K562 (cell line): ENCODE measurements around the gene TTC19. TPM values are rescaled to one million over a fixed set of nuclear protein-coding genes. Genes with fewer than 3 reads are reported as not detected.
A peak's percentile ranks its signal among the peaks of the same experiment; 100 is the strongest.

ENCODE experiments used
- ATAC-seq: fragments of 200-7000 bp; cut with Tn5 transposase; 3 replicates; pipeline ENCODE4 v1.9.1; 2020; ENCODE audit warnings: moderate library complexity
- BruUV-seq: library from RNA; stranded (reverse); fragments of 400-500 nt; replicated peaks from 2 replicates; lab custom pipeline; 2021; lab: Mats Ljungman, UMichigan
- CTCF ChIA-PET: fragments of 300-600 bp; formaldehyde crosslinking; extraction: SDS; loops from one replicate; lab custom pipeline; 2021; ENCODE audit warnings: low intra/inter-chr PET ratio; lab: Yijun Ruan, JAX
- POLR2A ChIA-PET: fragments of 300-600, 350-650 bp; sonication (Branson Sonifier 250); formaldehyde crosslinking; extraction: SDS; loops from one replicate; lab custom pipeline; 2021; ENCODE audit warnings: antibody characterized with exemption, inconsistent platforms; lab: Yijun Ruan, JAX
- DNase-seq, 4 experiments: peaks; one replicate each; pipeline versions ENCODE4 v3.0.0 to v3.0.0-alpha.2; 2011 to 2018; ENCODE audit warnings: low spot score in 3 of 4, mixed read lengths in 3 of 4; ENCODE audit errors: extremely low read depth in 1 of 4
- FAIRE-seq: peaks from 2 replicates; lab custom pipeline; 2011; peaks lifted over from hg19 to GRCh38; lab: Jason Lieb, UNC
- H2AFZ ChIP-seq: 2 replicates; pipeline ENCODE4 v1.6.0; 2011; ENCODE audit warnings: low read depth, low read length, control low read depth, inconsistent platforms
- H3K27ac ChIP-seq: fragments of 200-600 bp; 3 replicates; pipeline ENCODE4 v1.8.0; 2011; ENCODE audit warnings: low read depth, mild to moderate bottlenecking, control low read depth, inconsistent platforms, low read length, moderate library complexity, mixed read lengths; ENCODE audit errors: extremely low read depth
- H3K27me3 ChIP-seq, 2 experiments: fragments of 300-600 bp in 1 of 2; 2 replicates in 1 of 2; 3 replicates in 1 of 2; pipeline versions ENCODE4 v1.6.0 to v1.8.0; 2011; ENCODE audit warnings: inconsistent platforms in 2 of 2, low read length in 2 of 2, mild to moderate bottlenecking in 1 of 2, mixed read lengths in 1 of 2, moderate library complexity in 1 of 2; ENCODE audit not compliant: control insufficient read depth in 2 of 2, insufficient read depth in 2 of 2
- H3K36me3 ChIP-seq: fragments of 300-600 bp; 3 replicates; pipeline ENCODE4 v1.8.0; 2011; ENCODE audit warnings: mild to moderate bottlenecking, low read length, inconsistent platforms; ENCODE audit not compliant: control insufficient read depth, insufficient read depth
- H3K4me1 ChIP-seq, 2 experiments: fragments of 200-600 bp in 1 of 2; replicated peaks in 1 of 2; 2 replicates in 1 of 2; 3 replicates in 1 of 2; pipeline versions ENCODE4 v1.5.1 to v1.8.0; 2011; ENCODE audit warnings: inconsistent platforms in 2 of 2, low read length in 2 of 2, mild to moderate bottlenecking in 1 of 2, mixed read lengths in 1 of 2, moderate library complexity in 1 of 2; ENCODE audit not compliant: control insufficient read depth in 2 of 2, insufficient read depth in 2 of 2
- H3K4me2 ChIP-seq: 2 replicates; pipeline ENCODE4 v1.6.1; 2011; ENCODE audit warnings: low read length, control low read depth, inconsistent platforms, mixed read lengths; ENCODE audit not compliant: insufficient read depth
- H3K4me3 ChIP-seq: fragments of 200-600 bp; sonication (generic), shearing (Covaris generic); 2 replicates; pipeline ENCODE4 v1.5.1; 2016; ENCODE audit warnings: control low read depth, inconsistent platforms
- H3K79me2 ChIP-seq: fragments of 200-600 bp; 3 replicates; pipeline ENCODE4 v1.8.0; 2011; ENCODE audit warnings: low read length, inconsistent platforms; ENCODE audit not compliant: control insufficient read depth, insufficient read depth
- H3K9ac ChIP-seq, 2 experiments: 2 replicates each; pipeline versions ENCODE4 v1.6.0 to v1.6.1; 2011; ENCODE audit warnings: low read depth in 2 of 2, low read length in 2 of 2, control low read depth in 1 of 2, inconsistent platforms in 1 of 2, mild to moderate bottlenecking in 1 of 2, mixed read lengths in 1 of 2; ENCODE audit not compliant: insufficient read depth in 1 of 2
- H3K9me1 ChIP-seq: one replicate; pipeline ENCODE4 v1.6.0; 2011; ENCODE audit warnings: inconsistent platforms, mild to moderate bottlenecking, low read length, moderate library complexity; ENCODE audit not compliant: control insufficient read depth, insufficient read depth
- H3K9me3 ChIP-seq: replicated peaks from 2 replicates; pipeline ENCODE4 v1.5.1; 2011; ENCODE audit warnings: low read depth, low read length, inconsistent platforms; ENCODE audit not compliant: control insufficient read depth, insufficient read depth
- H4K20me1 ChIP-seq: replicated peaks from 2 replicates; pipeline ENCODE4 v1.6.1; 2011; ENCODE audit warnings: low read length, inconsistent platforms, mixed read lengths; ENCODE audit not compliant: control insufficient read depth, insufficient read depth
- NBN ChIP-seq: fragments of 450-650 bp; IDR thresholded peaks from 2 replicates; pipeline ENCODE4 v1.6.1; 2016; ENCODE audit warnings: low read depth, mild to moderate bottlenecking
- POLR2B ChIP-seq: fragments of 450-650 bp; IDR thresholded peaks from 2 replicates; pipeline ENCODE4 v1.6.1; 2018; ENCODE audit warnings: low read depth; ENCODE audit not compliant: partially characterized antibody
- RBM22 ChIP-seq: fragments of 200-400 bp; formaldehyde crosslinking; IDR thresholded peaks from 2 replicates; pipeline ENCODE4 v1.6.1; 2018; ENCODE audit warnings: low read length, low read depth; ENCODE audit not compliant: poor library complexity, severe bottlenecking
- THRAP3 ChIP-seq: fragments of 450-650 bp; IDR thresholded peaks from 2 replicates; pipeline ENCODE4 v1.6.1; 2016; ENCODE audit warnings: mild to moderate bottlenecking, inconsistent platforms, borderline replicate concordance
- ZNF197 ChIP-seq: fragments of 200-800 bp; sonication (Bioruptor generic); IDR thresholded peaks from 2 replicates; pipeline ENCODE4 v1.6.1; 2016; ENCODE audit warnings: low read depth, missing genetic modification characterization, missing compliant biosample characterization
- ZNF707 ChIP-seq: fragments of 250-450 bp; sonication (Bioruptor Pico); conservative IDR thresholded peaks from 2 replicates; pipeline ENCODE4 v1.8.0; 2022; ENCODE audit warnings: inconsistent platforms, mild to moderate bottlenecking, moderate library complexity
- WGBS: fragments of 100-300 bp; shearing (Covaris generic); methylation state at CpG from one replicate; pipeline ENCODE4 v1.1.6; 2016; ENCODE audit warnings: low coverage, mixed read lengths; ENCODE audit not compliant: insufficient coverage; ENCODE audit errors: missing lambda C conversion rate; 5-methylcytosine and 5-hydroxymethylcytosine counted together
- in situ Hi-C: fragments of 300-500 bp; cut with MboI; formaldehyde crosslinking; loops from 4 replicates; pipeline ENCODE4 v1.15.0; 2018; ENCODE audit warnings: inconsistent platforms, mixed read lengths
- intact Hi-C: fragments of 100-400 bp; cut with micrococcal nuclease; formaldehyde crosslinking; loops from 2 replicates; pipeline ENCODE4 v1.14.2; 2022
- polyA plus RNA-seq, 8 experiments: library from polyadenylated mRNA; depleted of rRNA in 4 of 8; stranded (reverse) in 5 of 8; unstranded in 3 of 8; fragments of >200 nt; fragmentation: Nextera tagmentation in 2 of 8; fragmentation: Illumina TruSeq in 1 of 8; extraction: Ambion mirVana in 2 of 8; extraction: Trizol in 1 of 8; gene quantifications; 2 replicates each; pipeline versions ENCODE4 v1.2.1 to v1.2.3, GENCODE V29; 2011 to 2014; ENCODE audit warnings: inconsistent platforms in 1 of 8, missing spikeins in 1 of 8
- total RNA-seq, 7 experiments: library from RNA; depleted of rRNA in 6 of 7; stranded (reverse); fragments of >200 nt in 6 of 7; fragmentation: Illumina TruSeq in 2 of 7; extraction: Trizol in 2 of 7; gene quantifications; 2 replicates each; pipeline versions ENCODE4 v1.2.1 to v1.2.3, GENCODE V29; 2011 to 2021; ENCODE audit warnings: low replicate concordance in 1 of 7
- TF ChIP-seq, protein P1 (sequence below): sonication (generic); IDR thresholded peaks from 2 replicates; pipeline ENCODE4 v1.6.1; 2016

The TTC19 gene
- total and polyA plus RNA-seq, 9 of the 15 experiments (the other 6 are each of a cell fraction or from before 2014, with no cell fraction given) = 8.1 to 60.8 (median 25.3) TPM

- Histone ChIP-seq H3K27ac (no peak overlapping the region), H3K27me3 (no peaks in the 10 kb centered on the region), H4K20me1 (no peaks in the 10 kb centered on the region), H3K4me1 (peaks cover 0 to 14% of the 10 kb centered on the region in 2 experiments; a peak in 2 of 5 replicates), H3K4me2 (no peak overlapping the region), H3K79me2 (peaks cover 12% of the 10 kb centered on the region; the same call in 1 of the 3 replicates), H3K9me3 (no peaks in the 10 kb centered on the region), H3K9ac (no peak overlapping the region), H3K9me1 (no peaks in the 10 kb centered on the region), H3K36me3 (peaks cover 78% of the 10 kb centered on the region), H3K4me3 (no peak overlapping the region), H2AFZ (no peak overlapping the region)
- in situ Hi-C loops (no loop called here), intact Hi-C loops (no loop called here)
- WGBS = 86% methylated on average over 3 of the region's 4 CpGs
- no peak for FAIRE-seq
- ATAC-seq = no peak
- no TSS peak for BruUV-seq
- ChIA-PET POLR2A (no interaction called here), CTCF (no interaction called here)
- TF ChIP-seq POLR2B (peak; percentile 5), ZNF197 (CRISPR knock-in tag) (no peak), ZNF707 (no peak), RBM22 (peak; percentile 56)
- no peak for DNase-seq
These were observed 24.3 kb downstream of the TTC19 start for GRCh38 chr17:16023881-16024280.

DNA sequence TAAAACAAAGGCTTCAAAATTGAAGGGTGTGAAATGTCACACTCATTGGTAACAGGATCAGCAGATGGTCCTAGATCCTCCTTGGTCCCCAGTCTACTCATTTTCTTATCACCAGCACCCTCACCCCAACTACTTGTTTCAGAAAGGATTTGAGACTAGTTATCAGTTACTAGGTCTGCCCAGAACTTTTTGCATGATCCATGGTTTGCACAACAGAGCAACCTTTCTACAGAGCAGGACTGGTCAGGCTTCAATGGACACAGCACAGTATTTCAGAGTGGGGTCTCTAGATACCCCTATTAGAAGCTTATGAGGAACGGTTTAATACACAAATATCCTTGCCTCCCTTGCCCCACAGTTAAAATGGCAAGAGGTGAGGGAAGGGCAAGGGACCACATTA, 25.6 kb downstream of the TTC19 start:
- no peaks in the 10 kb centered on the region for H3K9me3 ChIP-seq
- ATAC-seq (no peak), DNase-seq (no peak)
- peaks cover 0 to 14% of the 10 kb centered on the region in 2 experiments; a peak in 2 of 5 replicates for H3K4me1 ChIP-seq
- H3K9me1 ChIP-seq = no peaks in the 10 kb centered on the region
- no peak overlapping the region for H3K27ac ChIP-seq
- intact Hi-C loops (no loop called here), in situ Hi-C loops (no loop called here)
- TF ChIP-seq, protein P1, sequence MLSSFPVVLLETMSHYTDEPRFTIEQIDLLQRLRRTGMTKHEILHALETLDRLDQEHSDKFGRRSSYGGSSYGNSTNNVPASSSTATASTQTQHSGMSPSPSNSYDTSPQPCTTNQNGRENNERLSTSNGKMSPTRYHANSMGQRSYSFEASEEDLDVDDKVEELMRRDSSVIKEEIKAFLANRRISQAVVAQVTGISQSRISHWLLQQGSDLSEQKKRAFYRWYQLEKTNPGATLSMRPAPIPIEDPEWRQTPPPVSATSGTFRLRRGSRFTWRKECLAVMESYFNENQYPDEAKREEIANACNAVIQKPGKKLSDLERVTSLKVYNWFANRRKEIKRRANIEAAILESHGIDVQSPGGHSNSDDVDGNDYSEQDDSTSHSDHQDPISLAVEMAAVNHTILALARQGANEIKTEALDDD = peak; percentile 52; the same call in 1 of the 2 replicates
- TF ChIP-seq NBN (no peak), THRAP3 (no peak)
- TF ChIP-seq, all 486 proteins: peak for 1
- Histone ChIP-seq H3K4me3 (no peak overlapping the region), H2AFZ (no peak overlapping the region), H3K36me3 (peaks cover 77% of the 10 kb centered on the region), H3K4me2 (no peak overlapping the region), H3K9ac (no peak overlapping the region), H3K79me2 (peaks cover 12% of the 10 kb centered on the region; the same call in 1 of the 3 replicates), H3K27me3 (no peaks in the 10 kb centered on the region), H4K20me1 (no peaks in the 10 kb centered on the region)
- CTCF ChIA-PET = no interaction called here
- POLR2A ChIA-PET = no interaction called here
- no peak for FAIRE-seq
- WGBS = 88% methylated on average over 1 of the region's 1 CpG
- BruUV-seq = no TSS peak
